Stomach (tissue), 4 donors: ENCODE results near the gene SLAMF1.

ENCODE experiments used
- CTCF ChIP-seq, 7 experiments: fragments of 450-650 bp in 4 of 7; fragments of 200-600 bp in 3 of 7; sonication (generic) in 3 of 7; IDR thresholded peaks; one replicate each; pipeline ENCODE4 v1.5.1; 2016 to 2019; ENCODE audit warnings: antibody characterized with exemption in 7 of 7, control low read depth in 2 of 7, mild to moderate bottlenecking in 1 of 7
- POLR2A ChIP-seq, 4 donors: fragments of 450-650 bp; IDR thresholded peaks; one replicate each; pipeline ENCODE4 v1.6.1; 2016; ENCODE audit warnings: antibody characterized with exemption in 4 of 4, control low read depth in 2 of 4, mild to moderate bottlenecking in 1 of 4, moderate library complexity in 1 of 4
- POLR2AphosphoS5 ChIP-seq, 3 donors: sonication (generic); formaldehyde crosslinking; IDR thresholded peaks; one replicate each; pipeline ENCODE4 v1.6.1; 2016; ENCODE audit warnings: antibody characterized with exemption in 3 of 3

GRCh38 chr1:160625725-160626498 lies 20.9 kb downstream of the SLAMF1 start:
- no peak for TF ChIP-seq POLR2A (IDR thresholded peaks at IDR 0.05)
- no peak for TF ChIP-seq CTCF (IDR thresholded peaks at IDR 0.05)
- no peak for TF ChIP-seq POLR2AphosphoS5 (IDR thresholded peaks at IDR 0.05)
